ELR (cell line): Measurements from ENCODE around the gene OTUD5.
"Not testable (repeated sequence)": the region's sequence is repeated elsewhere in the genome, so short reads cannot be mapped to it uniquely, and the experiment has no call there.

Source experiments
- DNase-seq: peaks from one replicate; pipeline ENCODE4 v3.0.0-alpha.2; 2015; ENCODE audit warnings: low read depth

The OTUD5 gene

DNA sequence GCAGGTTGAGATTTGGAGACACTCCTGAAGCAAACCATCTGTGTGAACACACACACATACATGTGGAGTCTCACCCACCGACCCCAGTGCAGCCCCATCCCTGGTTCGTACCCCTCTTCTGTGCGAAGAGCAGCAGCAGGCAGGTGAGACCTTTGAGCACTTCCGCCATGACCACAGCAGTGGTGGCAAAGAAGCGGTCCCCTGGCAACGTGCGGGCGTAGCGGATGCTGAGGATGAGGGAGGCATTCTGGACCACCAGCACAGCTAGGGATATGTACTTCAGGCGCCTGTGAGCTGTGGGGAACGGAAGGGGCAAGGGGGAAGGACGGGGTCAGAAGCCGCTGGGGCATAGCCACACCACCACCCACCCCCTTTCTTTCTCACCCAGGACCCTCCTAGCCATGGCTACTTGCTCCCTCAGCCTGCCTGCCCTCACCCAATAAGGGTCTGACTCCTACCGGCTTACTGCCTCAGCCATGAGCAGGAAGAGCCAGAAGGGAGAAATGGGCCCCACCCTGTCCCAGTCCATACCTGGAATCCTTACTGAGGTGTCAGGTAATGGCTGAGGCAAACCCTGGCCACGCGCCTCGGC lies 47.6 kb downstream of the OTUD5 start:
- DNase-seq, result no peak

DNA sequence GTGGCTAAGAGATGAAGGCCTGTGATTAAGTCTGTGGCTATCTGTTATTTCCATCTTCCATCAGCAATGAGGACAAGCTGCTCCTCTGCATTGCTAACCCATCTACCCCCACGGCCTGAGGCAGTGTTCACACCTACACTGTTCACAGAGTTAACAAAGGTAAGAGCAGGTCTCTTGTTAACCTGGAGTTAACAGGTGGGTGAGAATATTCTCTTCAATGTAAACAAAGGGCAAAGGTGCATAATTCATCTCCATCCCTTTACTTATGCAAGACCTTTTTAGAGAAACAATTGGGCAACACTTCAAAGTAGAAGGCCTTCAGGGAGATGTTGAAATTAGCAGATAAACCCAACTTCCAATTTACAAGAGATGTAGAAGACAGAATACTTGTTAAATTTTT lies 48.8 kb downstream of the OTUD5 start:
- DNase-seq, result no peak

DNA sequence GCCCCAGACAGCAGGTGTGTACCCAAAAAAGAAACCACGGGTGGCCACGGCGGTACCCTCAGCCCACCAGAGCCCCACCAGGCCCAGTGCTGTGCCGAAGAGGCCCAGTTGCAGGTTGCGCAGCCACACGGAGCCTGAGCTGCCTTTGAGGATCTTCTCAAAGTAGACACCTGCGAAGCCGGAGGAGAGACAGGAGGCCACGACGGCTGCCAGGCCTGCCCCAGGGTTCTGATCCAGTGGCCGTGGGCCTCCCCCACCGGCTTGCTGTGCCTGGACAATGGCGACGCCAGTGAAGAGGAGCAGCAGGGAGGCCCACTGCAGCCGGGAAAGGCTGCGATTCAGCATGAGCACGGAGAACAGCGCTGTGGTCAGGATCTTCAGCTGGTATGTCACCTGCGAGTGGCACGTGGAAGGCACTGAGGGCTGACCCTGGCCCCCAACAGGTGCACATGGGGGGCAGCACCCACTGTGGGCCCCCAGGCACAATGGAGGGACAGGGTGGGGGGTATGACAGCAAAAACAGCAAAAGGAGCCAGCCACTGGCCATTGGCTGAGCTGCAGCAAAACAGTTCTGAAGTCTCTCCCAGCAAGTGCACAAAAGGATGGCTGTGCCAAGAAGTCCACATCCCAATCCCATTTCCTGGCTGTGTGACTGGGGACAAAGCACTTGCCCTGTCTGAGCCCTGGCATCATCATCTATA lies 52.2 kb downstream of the OTUD5 start:
- DNase-seq, result no peak

DNA sequence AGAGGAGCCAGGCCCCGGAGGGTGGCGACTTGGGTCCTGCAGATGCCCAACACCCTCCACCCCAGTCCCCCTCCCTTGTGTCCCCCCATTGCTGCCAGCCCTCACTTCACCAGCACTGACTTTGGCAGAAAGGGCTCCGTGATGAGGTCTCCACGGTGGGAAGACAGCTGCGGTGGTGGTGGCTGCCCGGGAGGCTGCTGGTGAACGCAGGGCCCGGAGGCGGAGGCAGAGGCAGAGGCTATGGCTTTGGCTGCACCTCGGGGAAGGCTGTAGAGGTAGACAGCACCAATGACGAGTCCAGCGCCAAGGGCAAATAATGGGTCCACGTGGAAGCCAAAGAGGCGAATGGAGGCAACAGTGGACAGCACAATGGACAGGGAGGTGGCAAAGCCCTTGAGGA lies 52.8 kb downstream of the OTUD5 start:
- DNase-seq, result no peak

DNA sequence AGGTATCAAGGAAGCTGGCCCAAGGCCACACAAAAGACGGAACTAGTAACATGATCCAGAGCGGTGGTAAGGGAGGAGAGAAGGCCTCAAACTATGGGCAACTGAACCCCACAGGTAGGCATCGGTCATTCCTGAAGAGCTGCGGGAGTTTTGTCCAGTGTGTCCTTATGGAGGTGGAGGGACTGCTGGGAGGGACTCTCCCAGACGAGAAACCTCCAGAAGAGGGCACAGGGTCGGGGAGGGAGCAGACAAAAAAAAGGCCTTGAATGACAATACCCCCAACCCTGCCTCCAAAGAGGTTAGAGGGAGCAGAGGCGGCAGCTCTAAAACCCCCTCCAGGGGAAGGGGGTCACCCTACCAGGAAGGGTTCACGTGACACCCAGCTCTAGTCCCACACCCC lies 53.2 kb downstream of the OTUD5 start:
- no peak for DNase-seq

DNA sequence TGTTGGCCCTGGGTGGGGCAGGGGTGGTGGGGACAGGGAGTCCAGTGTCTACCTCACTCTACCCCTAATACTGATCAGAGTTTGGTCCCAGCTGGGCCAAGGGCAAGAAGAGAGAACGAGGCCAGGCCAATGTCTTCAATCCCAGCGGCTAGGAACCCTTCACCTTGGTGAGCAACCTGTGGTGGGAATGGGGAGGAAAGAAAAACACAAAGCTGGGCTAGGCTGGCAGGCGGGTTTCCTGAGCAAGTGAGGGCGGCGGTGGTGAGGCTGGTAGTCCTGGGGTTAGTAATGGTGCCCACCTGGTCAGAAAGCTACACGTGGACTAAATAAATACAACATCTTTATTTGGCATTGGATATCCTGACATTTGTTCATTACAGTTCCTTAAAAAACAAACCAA lies 54.1 kb downstream of the OTUD5 start:
- DNase-seq, result no peak

DNA sequence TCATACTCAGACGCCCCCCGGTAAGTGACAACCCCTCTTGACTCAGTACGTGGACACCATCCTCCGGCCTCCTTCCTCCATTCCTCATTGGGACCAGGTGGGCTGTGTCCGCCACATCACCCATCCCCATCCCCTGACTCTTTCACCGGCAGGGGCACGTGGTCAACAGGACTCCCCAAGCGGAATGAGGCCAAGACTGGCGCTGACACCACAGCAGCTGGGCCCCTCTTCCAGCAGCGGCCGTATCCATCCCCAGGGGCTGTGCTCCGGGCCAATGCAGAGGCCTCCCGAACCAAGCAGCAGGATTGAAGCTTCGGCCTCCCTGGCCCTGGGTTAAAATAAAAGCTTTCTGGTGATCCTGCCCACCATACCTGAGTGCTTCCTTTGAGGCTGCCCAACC lies 54.6 kb downstream of the OTUD5 start:
- DNase-seq, result no peak

DNA sequence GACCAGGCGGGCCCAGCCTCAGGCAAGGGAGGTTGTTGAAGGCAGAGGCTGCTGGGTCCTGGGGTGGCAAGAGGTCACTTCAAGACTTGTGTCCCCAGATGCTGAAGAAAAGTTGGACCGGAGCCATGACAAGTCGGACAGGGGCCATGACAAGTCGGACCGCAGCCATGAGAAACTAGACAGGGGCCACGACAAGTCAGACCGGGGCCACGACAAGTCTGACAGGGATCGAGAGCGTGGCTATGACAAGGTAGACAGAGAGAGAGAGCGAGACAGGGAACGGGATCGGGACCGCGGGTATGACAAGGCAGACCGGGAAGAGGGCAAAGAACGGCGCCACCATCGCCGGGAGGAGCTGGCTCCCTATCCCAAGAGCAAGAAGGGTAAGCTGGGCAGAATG lies 55.3 kb downstream of the OTUD5 start:
- DNase-seq, result no peak

DNA sequence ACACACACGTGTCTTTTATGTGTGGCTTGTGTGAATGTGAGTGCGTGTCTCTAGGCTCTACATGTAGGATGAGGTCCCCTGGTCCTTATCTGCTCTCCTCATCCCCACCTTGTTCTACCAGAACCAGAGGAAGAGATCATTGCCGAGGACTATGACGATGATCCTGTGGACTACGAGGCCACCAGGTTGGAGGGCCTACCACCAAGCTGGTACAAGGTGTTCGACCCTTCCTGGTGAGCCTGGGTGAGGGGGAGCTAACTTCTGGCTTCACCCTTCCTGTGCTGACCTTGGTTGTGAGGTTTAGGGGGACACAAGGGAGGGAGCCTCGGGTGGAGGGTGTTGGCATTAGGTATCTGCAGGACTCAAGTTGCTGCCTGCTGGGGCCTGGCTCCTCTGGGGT lies 56.3 kb downstream of the OTUD5 start:
- DNase-seq, result no peak

DNA sequence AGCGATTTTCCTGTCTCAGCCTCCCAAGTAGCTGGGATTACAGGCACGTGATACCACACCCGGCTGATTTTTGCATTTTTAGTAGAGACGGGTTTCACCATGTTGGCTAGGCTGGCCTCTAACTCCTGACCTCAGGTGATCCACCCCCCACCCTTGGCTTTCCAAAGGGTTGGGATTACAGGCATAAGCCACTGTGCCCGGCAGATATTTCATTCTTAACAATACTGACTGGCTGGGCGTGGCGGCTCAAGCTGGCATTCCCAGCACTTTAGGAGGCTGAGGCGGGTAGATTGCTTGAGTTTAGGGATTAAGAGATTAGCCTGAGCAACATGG lies 58.4 kb downstream of the OTUD5 start:
- no peak for DNase-seq

DNA sequence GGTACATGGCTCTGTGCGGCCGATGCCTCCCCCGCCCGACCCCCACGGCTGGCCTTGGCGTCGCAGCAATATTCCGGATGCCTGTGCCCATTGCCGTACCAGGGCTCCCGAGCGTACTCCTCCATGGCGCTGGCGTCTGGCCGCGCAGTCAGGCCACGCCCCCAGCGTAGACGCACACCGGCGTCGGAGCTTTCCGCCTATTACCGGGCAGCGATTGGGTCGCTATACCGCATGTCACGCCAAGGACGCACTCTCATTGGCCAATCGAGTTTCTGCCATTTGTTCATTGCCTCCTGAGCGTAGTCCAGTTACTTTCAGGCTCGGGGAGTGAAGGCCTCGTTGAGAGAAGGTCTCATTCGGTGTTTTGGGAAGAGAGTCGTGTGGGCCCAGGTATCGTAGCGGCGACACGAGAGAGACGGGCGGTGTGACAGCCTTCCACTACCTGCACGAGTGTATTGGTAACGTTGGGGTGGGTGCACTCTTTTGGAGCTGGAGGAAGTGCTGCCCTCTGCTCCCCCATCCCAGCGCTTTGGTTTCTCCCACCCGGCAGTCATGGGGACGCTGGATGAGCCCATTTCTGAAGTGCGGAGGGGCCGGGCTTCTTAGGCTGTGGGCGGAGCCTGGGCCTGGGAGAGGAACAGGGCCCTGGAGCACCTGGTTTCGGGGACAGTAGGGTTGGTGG lies 59.6 kb downstream of the OTUD5 start, which contains the start of the genes PQBP1 and TIMM17B:
TSS of gene PQBP1 (plus strand) at position 306 of the 682 bp plus-strand sequence. CDS start 580 bp downstream, outside the sequence.
TSS of gene TIMM17B (minus strand) at position 144 of the 682 bp plus-strand sequence. CDS start at position 125, 19 bp downstream.
- peak; percentile 95 for DNase-seq

DNA sequence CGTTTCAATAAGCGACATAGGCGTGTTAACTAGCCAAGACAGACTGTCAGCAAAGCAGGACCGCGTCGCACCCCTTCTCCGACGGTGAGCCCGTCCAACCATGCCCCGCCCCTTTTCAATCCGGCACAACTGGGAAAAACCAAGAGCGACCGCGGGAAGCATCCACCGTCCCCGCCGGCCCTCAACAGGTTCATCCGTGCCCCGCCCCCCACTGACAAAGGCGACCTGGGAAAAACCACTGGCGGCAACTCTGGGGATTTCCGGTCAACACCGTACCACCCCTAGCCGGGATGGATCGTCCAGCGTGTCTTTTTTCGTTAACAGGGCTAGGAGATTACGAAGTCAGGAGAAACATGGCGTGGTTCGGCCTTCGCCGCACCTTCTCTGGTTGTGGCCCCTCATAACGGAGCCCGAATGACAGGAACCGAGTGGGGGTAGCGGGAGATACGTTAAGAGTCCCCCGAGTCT lies 60.2 kb downstream of the OTUD5 start:
- peak; percentile 86 for DNase-seq

DNA sequence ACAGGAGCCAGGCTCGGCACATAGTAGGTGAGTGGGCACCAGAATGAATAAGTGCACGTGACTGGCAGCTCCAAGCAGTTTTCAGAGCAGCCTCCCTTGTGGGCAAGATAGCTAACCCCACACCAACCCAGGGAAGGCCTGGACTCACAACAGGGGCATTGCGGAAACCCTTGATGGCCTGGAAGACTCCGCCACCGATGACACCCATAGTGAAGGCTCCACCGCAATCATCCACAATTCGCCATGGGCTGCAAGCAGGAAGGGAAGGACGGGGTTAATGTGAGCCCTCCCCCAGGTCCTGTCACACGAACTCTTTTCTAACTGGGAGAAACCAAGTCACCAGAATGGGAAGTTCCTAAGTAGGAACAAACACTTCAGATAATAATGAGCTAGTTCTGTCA lies 60.8 kb downstream of the OTUD5 start:
- DNase-seq, result peak; percentile 18

DNA sequence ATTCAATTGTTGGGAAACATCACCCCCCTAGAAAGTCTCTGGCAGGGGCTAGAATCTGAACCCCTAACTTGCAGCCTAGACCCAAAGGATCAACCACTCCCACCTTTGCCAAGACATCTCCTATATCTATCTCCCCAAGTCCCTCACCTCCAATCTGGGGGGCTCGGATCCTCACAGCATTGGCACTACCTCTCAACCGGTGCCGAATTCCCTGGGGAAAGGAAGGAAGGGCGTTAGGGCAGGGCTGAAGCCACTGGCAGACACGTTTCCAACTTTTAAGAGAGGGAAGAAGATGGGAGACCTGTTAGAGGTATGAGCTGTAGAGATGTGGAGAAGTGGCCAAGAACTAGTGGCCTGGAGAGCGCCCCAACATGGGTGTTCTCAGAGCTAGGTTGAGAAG lies 62.5 kb downstream of the OTUD5 start:
- no peak for DNase-seq

DNA sequence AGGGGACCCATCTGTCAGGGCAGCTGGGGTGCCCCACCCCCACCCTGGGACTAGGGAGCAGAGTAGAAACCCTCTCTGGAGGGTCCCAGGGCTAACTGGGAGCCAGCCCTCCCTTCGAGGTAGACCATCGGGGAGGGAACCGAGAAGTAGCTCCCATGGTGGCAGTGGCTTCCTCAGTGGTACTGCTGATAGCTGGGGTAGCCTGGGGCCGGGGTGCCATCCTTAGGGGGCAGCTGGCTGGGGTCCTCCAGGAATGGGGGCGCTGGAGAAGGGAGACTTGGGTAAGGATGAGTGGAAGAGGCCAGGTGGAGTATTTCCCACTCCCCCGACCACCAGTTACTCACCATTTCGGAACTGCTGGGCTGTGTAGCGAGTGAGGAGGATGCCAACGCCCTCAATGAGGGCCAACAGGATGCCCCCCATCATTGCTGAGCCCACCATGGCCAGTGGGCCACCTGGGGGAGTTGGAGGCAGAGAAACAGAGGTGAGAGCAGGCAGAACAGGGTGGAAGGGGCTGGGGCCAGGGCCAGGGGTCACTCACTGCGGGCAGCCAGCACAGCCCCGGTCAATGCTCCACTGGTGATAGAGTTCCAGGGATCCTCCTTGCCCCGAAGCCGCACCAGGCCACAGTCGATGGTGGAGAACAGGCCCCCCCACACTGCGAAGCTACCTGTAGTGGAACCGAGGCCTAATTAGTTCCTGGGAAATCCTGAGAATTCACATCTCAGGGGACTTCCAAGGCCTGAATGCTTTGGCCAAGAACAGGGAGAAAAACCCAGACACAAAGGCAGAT lies 63.7 kb downstream of the OTUD5 start:
- DNase-seq, result no peak

DNA sequence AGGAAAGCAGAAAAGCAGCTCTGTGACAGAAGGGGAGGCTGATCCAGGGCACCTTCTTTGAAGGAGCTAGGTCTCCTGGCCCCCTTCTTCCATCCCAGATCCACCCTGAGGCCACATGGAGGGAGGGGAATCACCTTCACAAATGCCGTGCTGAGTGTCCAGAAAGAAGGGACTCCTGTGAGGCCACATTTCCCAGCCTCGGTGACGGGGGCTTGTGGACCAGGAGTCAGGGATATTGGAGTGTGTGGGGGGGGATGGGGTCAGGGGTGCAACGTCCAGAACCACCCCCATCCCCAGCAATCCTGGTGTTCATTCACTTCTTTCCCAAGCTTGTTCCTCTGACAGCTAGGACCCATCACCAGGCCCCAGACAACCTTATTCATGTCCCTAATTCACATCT lies 64.5 kb downstream of the OTUD5 start:
- DNase-seq, result no peak

DNA sequence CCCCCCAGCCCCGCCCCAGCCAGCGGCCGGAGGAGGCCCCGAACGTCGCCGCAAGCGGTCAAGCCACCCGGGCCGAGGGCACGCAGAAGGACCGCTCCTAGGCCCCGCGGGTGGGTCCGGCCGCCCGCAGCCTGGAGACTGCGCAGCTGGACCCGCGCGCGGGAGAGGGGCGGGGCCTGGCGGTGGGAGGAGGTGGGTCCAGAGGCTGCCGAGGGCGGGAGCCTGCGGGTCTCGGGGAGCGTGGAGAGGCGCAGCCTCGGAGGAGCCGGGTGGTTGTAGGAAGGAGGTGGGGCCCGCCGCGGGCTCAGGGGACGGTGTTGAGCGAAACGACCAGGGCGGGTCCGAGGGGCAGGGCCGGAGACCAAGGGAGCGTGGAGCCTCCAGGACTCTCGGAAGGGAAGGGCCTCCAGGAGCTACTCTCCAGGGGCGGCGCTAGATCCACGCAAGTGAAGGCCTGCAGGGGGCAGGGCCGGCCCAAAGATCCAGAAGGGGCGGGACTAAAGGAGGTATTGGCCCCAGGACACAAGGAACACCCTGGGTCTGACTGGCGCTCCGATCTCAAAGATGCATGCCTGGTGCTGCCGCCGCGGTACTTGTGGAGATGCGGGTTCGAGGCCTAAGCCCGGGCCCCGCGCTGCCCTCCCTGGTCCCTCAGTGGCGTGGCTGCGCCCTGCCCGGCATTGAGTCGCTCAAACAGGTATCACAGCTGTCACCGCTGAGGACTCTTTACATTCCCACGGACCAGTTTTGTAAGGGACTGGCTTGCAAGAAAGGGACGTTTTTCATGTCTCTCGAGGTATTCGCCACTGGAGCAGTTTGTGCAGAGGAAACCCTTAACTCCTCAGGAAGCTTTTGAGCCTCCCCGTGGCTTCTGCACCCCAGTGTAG lies 65.8 kb downstream of the OTUD5 start:
- peak; percentile 91 for DNase-seq

DNA sequence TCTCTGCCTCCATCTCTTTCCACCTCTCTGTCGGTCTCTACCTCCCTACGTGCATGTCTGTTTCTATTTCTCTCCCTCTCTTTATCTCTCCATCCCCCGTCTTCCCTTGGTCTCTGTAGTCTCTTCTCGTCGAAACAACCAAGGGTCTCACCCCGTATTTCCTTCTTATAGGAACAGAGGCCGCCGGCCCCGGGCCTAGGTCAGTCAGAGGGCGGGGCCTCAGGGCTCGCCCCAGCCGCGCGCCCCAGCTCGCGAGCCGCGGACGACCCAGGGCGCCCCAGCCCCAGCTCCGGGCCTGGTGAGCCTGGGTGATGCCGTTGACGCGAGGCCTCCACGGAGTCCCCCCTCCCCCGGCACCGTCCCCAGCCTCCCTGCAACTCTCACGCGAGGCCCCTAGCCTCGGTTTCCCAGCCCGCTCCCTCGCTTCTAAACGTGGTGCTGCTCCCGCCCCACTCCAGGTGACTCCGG lies 66.4 kb downstream of the OTUD5 start:
- DNase-seq, result peak; percentile 13

DNA sequence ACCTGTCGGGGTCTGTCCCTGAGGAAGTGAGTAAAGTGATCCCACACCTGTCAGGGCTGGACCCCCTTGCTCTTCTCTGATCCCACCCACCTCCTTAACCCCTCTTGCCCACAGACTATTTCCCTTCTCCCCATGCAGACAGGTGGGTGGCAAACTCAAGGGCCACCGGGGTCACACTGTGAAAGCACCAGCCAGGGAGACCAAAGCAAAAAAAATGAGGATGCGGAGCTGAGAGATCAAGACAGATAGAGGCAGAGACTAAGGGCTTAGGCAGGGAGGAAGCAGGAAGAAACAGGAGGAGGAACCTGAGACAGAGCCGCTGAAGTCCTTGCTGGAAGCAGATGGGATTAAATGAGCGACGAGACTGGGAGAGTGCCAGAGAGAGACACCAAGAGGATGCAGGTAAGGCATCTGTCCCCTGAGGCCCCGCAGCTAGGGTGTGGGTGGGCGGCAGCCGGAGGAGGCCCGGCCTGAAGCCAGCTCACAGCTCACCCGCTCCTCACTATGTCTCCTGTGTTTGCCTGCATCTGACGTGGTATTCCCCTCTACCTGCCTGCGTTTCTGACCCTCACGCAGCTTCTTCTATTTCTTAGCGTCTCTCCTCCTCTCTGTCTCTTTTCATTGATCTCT lies 67.0 kb downstream of the OTUD5 start:
- peak; percentile 5 for DNase-seq

DNA sequence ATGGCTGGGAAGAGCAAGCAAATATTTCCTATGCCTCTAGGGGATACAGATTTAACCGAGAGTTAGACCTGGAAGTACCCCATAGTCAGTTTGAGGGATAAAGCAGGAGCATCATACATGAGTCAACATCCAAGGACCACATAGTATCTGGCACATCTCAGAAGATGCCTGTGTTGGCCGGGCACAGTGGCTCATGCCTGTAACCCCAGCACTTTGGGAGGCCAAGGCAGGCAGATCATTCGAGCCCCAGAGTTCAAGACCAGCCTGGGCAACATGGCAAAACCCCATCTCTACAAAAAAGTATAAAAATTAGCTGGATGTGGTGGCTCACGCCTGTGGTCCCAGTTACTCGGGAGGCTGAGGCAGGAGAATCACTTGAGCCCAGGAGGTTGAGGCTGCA lies 70.8 kb downstream of the OTUD5 start:
- not testable (repeated sequence) for DNase-seq

DNA sequence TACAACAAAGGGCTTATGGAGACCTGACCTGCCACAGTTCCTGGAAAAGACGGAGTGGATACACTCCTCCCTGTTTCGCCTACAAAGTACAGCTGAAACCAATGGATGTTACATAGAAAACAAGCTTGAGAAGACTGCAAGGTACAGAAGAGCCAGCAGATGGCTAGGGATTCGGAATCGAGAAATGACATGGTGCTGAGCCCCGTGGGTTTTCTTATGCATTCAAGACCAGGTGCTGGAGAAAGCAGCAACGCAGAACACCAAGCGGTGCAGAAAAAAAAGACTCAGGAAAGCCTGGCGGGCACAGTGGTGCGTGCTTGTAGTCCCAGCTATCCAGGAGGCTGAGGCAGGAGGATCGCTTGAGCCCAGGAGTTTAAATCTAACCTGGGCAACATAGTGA lies 73.7 kb downstream of the OTUD5 start:
- no peak for DNase-seq
